Sigmoid colon (tissue), 4 donors: ENCODE data around the gene WDR33.

ENCODE experiments used
- EP300 ChIP-seq, 4 donors: sonication (generic); formaldehyde crosslinking; IDR thresholded peaks; one replicate each; pipeline ENCODE4 v1.6.1; 2017; ENCODE audit warnings: antibody characterized with exemption in 4 of 4
- POLR2A ChIP-seq, 2 donors: fragments of 450-650 bp; IDR thresholded peaks; one replicate each; pipeline ENCODE4 v1.6.1; 2016; ENCODE audit warnings: antibody characterized with exemption in 2 of 2, mild to moderate bottlenecking in 2 of 2, moderate library complexity in 2 of 2
- POLR2AphosphoS5 ChIP-seq, 4 donors: sonication (generic); formaldehyde crosslinking; IDR thresholded peaks; one replicate each; pipeline ENCODE4 v1.6.1; 2017; ENCODE audit warnings: antibody characterized with exemption in 4 of 4
- TF ChIP-seq, protein P1 (sequence below), 4 experiments: fragments of 450-650 bp in 3 of 4; fragments of 200-600 bp in 1 of 4; IDR thresholded peaks; one replicate each; pipeline ENCODE4 v1.5.1; 2016 to 2019; ENCODE audit warnings: antibody characterized with exemption in 4 of 4, mild to moderate bottlenecking in 3 of 4, moderate library complexity in 2 of 4

GRCh38 chr2:127721311-127721977, 89.5 kb downstream of the WDR33 start:
- TF ChIP-seq EP300 (IDR thresholded peaks at IDR 0.05) (no peak), POLR2A (IDR thresholded peaks at IDR 0.05) (no peak), POLR2AphosphoS5 (IDR thresholded peaks at IDR 0.05) (no peak)
- TF ChIP-seq, protein P1, sequence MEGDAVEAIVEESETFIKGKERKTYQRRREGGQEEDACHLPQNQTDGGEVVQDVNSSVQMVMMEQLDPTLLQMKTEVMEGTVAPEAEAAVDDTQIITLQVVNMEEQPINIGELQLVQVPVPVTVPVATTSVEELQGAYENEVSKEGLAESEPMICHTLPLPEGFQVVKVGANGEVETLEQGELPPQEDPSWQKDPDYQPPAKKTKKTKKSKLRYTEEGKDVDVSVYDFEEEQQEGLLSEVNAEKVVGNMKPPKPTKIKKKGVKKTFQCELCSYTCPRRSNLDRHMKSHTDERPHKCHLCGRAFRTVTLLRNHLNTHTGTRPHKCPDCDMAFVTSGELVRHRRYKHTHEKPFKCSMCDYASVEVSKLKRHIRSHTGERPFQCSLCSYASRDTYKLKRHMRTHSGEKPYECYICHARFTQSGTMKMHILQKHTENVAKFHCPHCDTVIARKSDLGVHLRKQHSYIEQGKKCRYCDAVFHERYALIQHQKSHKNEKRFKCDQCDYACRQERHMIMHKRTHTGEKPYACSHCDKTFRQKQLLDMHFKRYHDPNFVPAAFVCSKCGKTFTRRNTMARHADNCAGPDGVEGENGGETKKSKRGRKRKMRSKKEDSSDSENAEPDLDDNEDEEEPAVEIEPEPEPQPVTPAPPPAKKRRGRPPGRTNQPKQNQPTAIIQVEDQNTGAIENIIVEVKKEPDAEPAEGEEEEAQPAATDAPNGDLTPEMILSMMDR (IDR thresholded peaks at IDR 0.05): no peak
